Measurements from ENCODE around the gene CNTRL.

The CNTRL gene

GRCh38 chr9:121038362-121038761, 36.4 kb upstream of the CNTRL start:
- peaks cover 12% of the 10 kb centered on the region for H3K4me1 Mint-ChIP-seq
- no peak overlapping the region for H3K4me3 Mint-ChIP-seq
- H3K27ac Mint-ChIP-seq, result peak overlapping the region in 2 of 3 experiments; percentile 17 to 28
- no peaks in the 10 kb centered on the region for H3K27me3 Mint-ChIP-seq (ENCODE audit: low read depth)
- TF ChIP-seq CTCF (IDR thresholded peaks at IDR 0.05; ENCODE audit: unreplicated experiment in 3 of 3), result no peak
- no peaks in the 10 kb centered on the region for H3K36me3 Mint-ChIP-seq (ENCODE audit: low read depth)
- no peaks in the 10 kb centered on the region for H3K9me3 Mint-ChIP-seq

GRCh38 chr9:121038804-121039203, 36.0 kb upstream of the CNTRL start:
- Mint-ChIP-seq H3K27me3 (ENCODE audit: low read depth) (no peaks in the 10 kb centered on the region), H3K36me3 (ENCODE audit: low read depth) (no peaks in the 10 kb centered on the region), H3K4me1 (peaks cover 12% of the 10 kb centered on the region), H3K4me3 (no peak overlapping the region), H3K9me3 (no peaks in the 10 kb centered on the region), H3K27ac (peak overlapping the region in 1 of 3 experiments; percentile 28)
- no peak for TF ChIP-seq CTCF (IDR thresholded peaks at IDR 0.05; ENCODE audit: unreplicated experiment in 3 of 3)

- Mint-ChIP-seq H3K27me3 (ENCODE audit: low read depth) (no peaks in the 10 kb centered on the region), H3K36me3 (ENCODE audit: low read depth) (no peaks in the 10 kb centered on the region), H3K4me1 (no peaks in the 10 kb centered on the region), H3K27ac (no peak overlapping the region), H3K9me3 (no peaks in the 10 kb centered on the region), H3K4me3 (no peak overlapping the region)
- no peak for TF ChIP-seq CTCF (IDR thresholded peaks at IDR 0.05; ENCODE audit: unreplicated experiment in 3 of 3)
Observed at GRCh38 chr9:121048175-121048574, 26.6 kb upstream of the CNTRL start.

GRCh38 chr9:121048618-121049017, 26.1 kb upstream of the CNTRL start:
- Mint-ChIP-seq H3K27ac (no peak overlapping the region), H3K36me3 (ENCODE audit: low read depth) (no peaks in the 10 kb centered on the region), H3K27me3 (ENCODE audit: low read depth) (no peaks in the 10 kb centered on the region), H3K9me3 (no peaks in the 10 kb centered on the region), H3K4me3 (no peak overlapping the region), H3K4me1 (no peaks in the 10 kb centered on the region)
- TF ChIP-seq CTCF (IDR thresholded peaks at IDR 0.05; ENCODE audit: unreplicated experiment in 3 of 3), result no peak

GRCh38 chr9:121050128-121050988, 24.4 kb upstream of the CNTRL start, which contains the start of gene C5:
Gene C5 (minus strand): TSS chr9:121050275. CDS start chr9:121050246, 29 bp downstream.
- H3K9me3 Mint-ChIP-seq, result no peaks in the 10 kb centered on the region
- no peak for TF ChIP-seq CTCF (IDR thresholded peaks at IDR 0.05; ENCODE audit: unreplicated experiment in 3 of 3)
- no peaks in the 10 kb centered on the region for H3K36me3 Mint-ChIP-seq (ENCODE audit: low read depth)
- H3K4me3 Mint-ChIP-seq, result no peak within 1 kb of the TSS
- H3K27me3 Mint-ChIP-seq (ENCODE audit: low read depth), result no peaks in the 10 kb centered on the region
- no peak within 1 kb of the TSS for H3K27ac Mint-ChIP-seq
- H3K4me1 Mint-ChIP-seq, result no peaks in the 10 kb centered on the region

- Mint-ChIP-seq H3K4me1 (no peaks in the 10 kb centered on the region), H3K27me3 (ENCODE audit: low read depth) (no peaks in the 10 kb centered on the region), H3K36me3 (ENCODE audit: low read depth) (peaks cover 6% of the 10 kb centered on the region), H3K9me3 (peaks cover 6% of the 10 kb centered on the region), H3K4me3 (no peak overlapping the region), H3K27ac (peak overlapping the region in 1 of 3 experiments; percentile 35)
- no peak for TF ChIP-seq CTCF (IDR thresholded peaks at IDR 0.05; ENCODE audit: unreplicated experiment in 3 of 3)
Observed at GRCh38 chr9:121053544-121053943, 21.2 kb upstream of the CNTRL start.
